Fibroblast of upper back skin (primary cell): Measurements from ENCODE around the gene MOB1B.

Source experiments
- DNase-seq: peaks from one replicate; pipeline ENCODE4 v3.0.0-alpha.2; 2013

MOB1B gene

DNA sequence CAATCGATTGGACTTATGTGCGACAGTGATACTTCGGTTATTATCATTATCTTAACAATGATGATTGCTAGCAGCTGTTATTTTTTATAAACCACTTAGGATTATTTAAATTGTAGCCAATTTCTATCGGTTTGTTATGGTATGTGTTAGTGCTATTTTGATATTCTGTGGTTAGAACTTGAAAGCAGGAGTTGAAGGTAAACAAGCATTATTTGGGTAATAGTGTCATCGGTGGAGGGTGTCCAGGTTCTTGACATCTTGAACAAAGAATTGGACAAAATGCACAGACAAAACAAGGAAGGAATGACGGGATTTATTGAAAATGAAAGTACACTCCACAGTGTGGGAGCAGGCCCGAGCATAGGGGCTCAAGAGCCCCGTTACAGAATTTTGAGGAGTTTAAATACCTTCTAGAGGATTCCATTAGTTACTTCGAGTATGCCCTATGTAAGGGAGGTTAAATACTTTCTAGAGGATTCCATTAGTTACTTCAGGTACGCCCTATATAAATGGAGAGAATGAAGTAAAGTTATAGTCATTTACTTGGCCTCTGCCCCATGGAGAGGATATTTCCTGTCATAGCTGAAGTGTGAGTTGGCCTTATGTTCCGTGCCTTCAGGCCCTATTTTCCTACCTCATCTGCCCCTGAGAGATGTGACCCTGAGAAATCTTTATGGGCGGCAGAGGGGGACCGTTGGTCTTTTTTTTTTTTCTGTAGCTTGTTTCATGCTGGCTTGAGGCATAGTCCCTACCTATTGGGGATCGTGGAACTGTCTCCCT, 13.1 kb downstream of the MOB1B start:
- DNase-seq = no peak

DNA sequence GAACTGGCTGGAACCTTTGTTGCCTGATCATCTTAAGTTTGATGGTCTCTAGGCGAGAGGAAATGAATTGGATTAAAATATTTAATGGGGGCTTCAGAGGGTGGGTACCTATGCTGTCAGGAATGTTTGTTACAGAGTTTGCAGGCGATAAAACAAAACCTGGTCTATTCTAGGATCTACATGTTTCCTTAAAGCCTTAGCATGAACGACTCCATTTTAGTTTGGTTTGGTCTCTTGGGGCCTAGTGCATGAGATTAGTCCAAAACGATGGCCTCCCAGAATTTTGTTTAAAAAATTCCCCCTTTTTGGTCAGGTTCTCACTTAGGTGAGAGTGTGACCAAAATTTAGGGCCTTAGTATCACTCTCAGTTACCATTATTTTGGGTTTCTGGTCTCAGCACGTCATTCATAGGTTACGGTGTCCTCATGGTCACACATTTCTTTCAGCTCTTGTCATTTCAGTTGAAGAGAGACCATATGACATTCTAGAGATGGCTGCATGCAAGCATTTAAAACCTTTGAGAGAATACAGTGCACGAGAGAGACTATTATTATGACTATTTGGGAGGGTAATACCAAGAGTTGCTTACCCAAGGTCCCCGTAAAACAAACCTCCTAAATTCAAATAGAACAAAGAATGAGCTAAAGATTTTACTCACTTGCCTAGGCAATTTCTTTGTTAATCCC, 13.8 kb downstream of the MOB1B start:
- no peak for DNase-seq

DNA sequence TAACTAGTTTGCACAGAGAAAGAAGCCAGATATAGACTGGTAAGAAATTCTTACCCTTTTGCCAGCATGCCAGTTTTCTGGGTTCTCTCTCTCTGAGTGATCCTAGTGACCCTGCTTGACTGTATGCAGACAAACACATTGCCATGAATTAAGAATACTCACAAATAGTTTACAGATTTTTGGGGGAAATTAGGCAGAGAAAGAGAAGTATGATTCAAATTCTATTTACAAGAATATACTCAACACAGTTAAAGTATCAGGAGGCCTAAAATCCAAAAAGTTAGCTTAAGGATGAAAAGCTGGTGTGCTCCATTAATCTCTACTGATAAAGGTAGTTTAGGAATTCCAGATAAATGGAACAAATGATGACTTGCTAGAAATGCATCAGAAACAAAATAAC, 18.4 kb downstream of the MOB1B start:
- no peak for DNase-seq

DNA sequence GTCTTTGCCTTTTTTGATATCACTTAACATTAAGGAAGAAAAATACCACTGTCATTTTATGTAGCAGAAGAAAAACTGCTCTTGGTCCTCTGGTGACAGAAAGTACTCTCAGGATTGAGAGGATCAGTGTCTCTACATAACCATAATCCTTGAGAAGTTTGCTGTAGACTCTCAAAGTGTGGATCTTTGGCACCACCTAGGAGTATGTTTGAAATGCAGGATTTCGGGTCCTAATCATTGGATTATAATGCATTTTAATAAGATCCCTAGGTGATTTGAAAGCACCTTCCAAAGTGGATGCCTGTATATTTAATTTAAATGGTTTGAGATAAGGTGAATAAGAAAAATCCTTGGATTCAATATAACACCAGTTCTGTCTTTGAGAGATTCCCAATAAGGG, 23.2 kb downstream of the MOB1B start:
- DNase-seq = no peak

DNA sequence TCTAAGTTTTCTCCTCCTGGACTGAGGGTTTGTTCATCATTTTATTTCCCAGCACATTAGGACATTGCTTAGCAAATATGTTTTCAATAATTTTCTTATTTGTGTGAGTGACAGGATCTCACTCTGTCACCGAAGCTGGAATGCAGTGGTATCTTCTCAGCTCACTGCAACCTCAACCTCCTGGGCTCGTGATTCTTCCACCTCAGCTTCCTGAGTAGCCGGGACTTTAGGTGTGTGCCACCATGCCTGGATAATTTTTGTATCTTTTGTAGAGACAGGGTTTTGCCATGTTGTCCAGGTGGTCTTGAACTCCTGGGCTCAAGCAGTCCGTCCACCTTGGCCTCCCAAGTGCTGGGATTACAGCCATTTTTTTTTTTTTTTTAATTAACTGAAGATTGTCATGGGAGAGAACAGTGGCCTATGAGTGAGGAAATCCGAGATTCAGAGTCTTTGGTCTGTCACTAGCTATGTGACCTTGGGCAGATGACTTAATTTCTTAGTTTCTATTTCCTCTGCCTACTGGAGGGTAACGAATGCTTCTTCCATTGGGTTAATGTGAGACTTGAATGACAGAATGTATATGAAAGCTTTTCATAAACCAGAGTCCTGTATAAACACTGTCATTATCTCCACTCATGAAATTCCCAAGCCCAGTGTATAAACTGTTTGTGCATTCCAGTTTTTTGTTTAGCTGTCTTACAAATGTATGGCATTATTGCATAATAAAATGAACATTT, 23.9 kb downstream of the MOB1B start:
- DNase-seq = no peak

DNA sequence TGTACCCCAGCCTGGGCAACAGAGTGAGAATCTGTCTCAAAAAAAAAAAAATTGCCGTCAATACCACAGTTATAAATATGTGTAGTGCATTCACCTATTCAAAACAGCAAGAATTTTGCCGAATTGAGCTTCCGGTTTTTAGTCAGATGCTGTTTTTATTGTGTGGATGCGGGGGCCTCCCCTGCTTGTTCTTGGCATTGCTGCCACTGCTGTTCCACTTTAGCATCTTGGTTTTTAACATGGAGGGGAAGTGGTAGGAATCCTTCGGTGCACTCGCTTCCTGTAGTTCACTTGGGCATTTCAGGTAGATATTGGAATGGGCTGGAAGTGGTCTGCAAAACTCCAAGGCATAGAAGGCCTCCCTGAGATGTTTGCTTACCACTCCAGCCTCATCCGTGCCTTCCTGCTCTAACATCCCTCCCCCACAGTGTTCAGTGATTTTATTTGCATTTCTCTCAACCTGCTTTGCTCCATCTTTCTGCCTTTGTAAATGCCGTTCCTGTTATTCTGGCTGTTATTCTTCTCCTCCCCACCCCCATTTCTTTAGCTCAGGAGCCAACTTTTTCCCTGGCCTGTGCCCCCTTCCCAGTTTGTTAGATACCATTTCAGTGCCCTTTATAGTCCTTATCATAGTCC, 25.5 kb downstream of the MOB1B start:
- no peak for DNase-seq

DNA sequence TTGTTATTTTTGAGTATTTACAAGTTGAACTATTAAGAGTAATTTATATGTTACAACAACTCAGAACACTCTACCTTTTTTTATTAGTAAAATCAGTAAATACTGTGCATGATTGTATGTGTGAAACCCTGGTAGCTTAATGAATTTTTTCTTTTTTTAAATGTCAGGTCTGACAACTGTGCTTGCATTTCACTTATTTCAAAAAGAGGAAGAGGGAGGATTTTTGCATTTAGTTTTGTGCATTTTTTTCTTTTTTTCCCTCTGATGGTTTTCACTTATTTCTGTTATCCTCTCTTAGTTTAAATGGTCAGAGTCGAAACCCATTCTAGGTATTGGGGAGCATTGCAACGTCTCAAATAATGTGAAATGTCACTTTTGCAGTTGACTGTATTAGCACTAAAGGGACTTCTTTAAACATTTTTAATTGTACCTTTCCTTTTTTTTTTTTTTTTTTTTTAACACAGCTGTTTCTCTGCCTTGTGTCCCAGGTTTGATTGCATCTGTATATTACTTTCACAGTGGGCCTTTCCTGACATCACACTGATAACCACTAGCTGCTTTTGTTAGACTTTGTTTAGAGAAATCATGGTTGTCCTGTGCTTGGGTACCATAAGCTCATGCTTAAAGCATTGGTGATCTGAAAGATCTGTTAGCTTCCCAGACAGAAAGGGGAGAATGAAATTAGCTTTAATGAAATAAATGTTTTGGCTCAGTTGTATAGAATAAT, 28.5 kb downstream of the MOB1B start:
- no peak for DNase-seq

DNA sequence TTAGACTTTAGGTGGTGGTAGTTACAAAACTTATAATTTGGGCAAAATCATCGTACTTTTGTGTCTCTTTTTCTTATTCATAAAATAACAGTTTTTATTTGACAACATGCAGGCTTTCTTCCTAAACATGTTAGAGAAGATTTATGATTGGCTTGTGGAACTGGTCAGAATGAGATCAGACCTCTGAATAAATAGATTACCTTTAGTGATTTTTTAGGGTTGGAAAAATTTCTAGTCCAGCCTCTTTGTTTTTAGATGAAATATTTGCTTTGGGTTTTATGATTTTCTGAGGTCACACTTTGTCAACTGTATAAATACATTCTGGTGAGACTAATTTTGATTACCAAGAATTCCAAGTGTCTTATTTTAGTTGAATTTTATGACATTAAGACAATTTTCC, 29.2 kb downstream of the MOB1B start:
- no peak for DNase-seq

DNA sequence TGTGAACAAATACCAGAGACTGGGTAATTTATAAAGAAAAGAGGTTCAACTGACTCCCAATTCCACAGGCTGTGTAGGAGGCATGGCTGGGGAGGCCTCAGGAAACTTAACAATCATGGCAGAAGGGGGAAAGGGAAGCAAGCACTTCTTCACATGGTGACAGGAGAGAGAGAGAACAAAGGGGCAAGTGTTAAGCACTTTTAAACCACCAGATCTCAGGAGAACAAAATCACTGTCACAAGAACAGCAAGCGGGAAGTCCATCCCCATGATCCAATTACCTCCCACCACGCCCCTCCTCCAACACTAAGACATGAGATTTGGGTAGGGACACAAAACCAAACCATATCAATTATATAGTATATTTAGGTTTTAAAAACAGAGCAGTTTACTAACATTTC, 30.8 kb downstream of the MOB1B start:
- DNase-seq = no peak

DNA sequence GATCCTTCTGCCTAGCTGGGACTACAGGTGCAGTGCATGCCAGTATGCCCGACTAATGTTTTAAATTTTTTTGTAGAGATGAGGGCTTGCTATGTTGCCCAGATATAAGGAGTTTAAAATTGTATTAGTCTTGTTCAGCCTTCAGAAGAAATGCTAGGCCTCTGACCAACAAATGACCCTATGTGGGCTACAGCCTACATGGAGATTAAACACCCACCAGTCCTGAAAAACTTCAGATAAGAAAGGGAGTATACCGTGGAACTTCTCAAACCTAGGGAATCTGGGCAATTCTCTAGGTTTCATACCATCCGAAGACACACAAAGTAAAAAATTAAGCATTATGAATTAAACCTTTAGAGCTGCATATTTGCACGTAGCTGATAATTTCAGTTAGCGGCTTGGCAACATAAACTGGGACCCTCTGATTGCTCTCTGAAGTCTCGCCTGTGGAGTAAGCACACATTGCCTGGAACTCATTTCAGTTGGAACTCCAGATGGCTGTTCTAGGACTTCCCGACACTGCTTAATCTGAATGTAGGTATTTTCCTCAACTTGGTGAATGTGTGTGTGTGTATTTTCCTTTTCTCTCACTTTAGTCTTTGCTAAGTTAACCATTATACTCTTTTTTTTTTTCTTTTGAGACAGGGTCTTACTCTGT, 33.0 kb downstream of the MOB1B start:
- no peak for DNase-seq

DNA sequence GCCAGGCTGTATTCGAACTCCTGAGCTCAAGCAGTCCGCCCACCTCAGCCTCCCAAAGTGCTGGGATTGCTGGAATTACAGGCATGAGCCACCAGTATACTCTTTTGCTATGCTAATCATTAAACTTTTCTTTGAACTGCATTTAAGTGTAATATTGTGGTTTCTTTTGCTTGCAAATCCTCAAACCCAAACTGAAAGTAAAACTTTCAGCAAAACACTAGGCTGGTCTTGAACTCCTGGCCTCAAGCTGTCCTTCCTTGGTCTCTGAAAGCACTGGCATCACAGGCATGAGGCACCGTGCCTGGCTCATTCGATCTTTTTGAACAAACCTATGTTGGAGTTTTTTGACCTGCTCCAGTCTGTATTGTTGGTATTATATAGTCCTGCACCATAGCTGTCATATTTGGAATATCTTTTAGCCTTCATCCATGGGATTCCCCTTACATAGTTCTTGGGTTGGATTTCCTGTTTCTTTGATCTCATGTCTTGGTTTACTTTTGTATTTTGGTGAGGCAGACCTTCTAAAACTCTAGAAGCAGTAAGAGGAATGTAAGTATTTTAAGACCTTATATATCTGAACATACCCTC, 34.1 kb downstream of the MOB1B start:
- peak; percentile 45 for DNase-seq

DNA sequence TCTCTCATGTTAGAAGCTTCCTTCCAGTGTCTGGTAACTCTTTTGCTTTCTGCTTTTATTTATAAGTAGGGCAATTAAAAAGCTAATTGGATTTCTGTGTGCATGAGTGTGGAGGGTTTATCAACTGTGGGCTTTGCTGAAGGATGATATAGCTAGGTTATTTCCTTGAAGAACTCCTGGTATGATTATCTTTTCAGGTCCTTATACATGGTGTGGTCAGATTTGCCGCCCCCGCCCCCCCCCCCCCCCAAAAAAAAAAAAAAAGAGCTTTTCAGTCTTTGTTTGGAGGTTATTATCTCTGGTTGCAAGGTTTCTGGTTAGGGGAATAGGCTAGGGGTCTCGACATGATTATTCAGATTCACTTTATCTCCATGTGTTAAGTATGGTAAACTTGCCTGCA, 35.9 kb downstream of the MOB1B start:
- DNase-seq = no peak

DNA sequence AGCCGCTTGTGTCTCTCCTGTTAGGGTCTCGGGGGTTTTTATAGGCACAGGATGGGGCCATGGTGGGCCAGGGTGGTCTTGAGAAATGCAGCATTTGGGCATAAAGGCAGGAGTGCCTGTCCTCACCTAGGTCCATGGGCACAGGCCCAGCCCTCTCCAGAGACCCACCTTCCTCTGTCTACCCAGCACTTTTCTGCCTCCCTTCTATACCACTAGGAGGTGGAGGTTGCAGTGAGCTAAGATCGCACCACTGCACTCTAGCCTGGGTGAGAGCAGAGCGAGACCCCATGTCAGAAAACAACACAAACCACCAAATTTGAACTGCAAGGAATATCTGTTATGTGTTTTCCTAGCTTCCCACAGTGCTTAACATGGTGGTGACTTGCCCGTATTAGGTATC, 38.0 kb downstream of the MOB1B start:
- no peak for DNase-seq

DNA sequence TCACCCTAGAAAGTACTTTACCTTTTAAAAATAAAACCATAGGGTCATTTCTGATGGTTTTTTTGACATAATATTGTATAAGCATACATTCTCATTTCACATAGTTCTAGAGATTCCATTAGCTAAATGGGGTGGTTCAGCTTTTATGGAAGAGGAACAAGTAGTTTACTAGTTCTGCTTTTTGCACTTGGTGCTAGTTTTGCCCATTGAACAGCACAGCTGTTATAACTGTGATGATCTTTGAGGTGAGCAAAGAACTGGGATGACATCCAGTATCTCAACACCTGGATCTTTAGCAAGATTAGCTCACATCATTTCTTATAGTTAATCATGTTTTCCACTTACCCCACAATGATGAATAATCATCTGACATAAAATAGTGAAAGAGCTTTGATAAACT, 40.9 kb downstream of the MOB1B start:
- no peak for DNase-seq

DNA sequence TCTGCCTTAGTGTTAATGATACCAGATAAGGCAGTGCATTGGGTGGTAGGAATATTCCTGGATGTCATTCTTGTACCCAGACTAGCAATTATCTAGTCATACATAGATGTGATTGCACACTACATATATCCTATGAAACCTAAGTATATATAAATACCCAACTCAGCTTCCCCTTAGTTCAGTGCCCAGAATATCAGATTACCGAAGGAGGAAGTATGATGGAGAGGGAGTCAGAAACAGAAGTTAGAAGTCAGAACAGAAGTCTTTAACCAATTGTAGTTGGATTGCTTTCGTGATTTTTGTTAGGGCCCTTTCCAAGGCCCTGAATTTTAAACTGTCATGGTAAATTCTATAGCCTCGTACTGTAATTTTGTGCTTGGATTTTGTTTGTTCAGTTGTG, 42.9 kb downstream of the MOB1B start:
- DNase-seq = no peak

DNA sequence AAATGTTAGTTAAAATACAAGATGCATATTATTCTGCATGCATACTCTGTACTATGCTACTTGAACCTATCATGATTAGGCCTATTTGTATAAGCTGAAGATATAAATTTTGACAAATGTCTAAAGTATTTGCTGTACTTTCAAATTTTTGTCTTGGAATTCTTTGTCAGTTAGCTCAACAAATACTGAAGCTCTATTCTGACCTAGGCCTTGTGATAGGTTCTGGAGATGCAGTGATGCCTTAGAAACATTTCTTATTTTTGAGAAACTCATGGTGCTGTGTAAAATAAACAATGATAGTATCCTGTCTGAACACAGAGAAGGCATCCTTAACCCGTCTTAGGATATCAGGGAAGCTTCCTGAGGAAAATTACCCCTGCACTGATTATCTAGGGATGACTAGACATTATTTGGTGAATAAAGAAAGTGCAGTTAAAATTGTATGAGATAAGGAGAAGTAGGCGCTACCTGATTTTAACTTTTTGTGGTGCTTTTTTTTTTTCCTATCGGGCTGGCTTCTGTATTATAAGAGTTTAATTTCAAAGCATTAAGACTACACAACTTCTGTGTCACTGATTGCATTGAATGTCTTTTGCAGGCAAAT, 43.4 kb downstream of the MOB1B start:
- peak; percentile 29 for DNase-seq

DNA sequence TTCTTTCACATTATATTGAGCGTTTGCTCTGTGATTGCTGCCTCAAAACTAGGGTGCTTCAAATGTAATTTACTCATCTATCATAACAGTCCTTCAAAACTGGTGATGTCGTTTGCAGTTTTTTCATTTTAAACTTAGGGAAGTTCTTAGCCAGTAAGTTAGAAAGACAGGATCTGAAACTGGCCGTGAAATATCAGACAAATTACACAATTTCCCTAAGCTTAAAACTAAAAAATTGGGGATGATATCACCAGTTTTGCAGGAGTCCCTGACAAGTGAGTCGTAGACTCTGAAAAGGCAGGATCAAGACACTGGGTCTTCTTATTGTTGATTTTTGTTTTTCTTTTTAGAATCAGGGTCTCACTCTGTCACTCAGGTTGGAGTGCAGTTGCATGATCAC, 44.8 kb downstream of the MOB1B start:
- no peak for DNase-seq

DNA sequence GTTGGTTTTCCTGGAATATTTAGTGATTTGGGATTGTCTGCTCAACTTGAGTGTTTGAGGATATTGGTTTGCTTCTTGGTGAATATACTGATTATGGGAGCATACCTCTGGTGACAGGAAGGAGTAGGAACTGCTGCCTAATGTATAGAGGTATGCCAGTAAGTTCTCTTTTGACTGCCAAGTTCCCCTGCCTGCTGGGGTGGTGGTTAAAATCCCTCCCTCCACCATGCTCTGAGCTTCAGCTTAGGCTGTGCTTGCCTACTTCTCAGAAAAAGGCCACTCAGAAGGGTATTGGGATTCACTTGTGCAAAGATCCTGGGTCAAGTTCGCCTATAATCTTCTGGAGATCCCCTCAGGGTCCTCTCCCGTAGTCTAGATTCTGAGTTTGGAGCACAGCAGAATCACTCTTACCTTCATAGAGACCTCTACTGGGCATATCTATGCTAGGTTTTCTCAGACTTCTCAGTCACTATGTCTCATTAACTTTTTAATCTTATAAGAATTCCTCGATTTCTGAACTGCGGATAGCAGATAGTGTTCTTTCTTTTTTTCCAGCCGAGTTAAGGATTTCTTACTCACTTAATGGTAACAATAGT, 46.6 kb downstream of the MOB1B start:
- DNase-seq = no peak

DNA sequence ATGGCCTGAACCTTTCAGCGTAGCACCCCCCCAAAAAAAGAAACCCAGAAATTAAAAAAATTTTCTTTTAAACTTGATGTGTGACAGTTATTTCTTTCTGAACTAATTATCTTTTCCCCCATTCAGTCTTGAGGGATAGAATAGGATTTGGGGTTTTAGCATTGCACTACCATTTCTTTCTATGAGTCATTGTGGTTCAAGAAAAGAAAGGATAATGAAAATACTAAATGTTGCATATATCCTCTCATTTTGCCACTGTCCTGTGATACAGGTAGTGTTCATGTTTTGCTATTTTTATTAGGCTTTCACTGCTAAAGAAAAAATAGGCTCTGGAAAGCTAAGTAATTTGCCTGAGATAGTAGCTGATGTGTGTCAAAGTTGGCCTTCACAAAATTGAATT, 51.9 kb downstream of the MOB1B start:
- peak; percentile 14 for DNase-seq

DNA sequence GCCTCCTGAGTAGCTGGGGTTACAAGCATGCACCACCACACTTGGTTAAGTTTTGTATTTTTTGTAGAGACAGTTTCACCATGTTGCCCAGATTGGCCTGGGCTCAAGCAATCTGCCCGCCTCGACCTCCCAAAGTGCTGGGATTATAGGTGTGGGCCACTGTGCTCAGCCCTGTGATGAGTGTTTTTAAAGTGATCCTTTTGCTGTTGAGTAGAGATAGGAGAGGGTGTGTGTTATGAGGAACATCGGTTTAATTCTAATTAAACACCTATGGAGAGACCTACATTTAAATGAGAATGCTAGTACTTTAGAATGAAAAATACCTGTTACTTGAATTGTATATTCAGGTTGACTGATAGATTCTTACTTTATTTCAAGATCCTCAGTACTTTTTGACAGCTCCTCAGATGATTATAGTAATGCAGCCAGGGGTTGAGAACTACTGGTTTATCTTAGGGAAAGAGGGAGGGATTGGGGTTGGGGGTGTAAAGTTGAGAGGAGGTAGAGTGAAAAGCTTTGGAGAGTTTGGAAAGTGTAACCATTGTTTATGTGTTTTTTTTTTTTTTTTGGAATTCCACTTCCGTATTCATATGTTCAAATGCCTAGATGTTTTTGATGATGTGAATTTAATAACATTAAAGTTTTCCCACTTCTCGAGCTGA, 54.5 kb downstream of the MOB1B start:
- no peak for DNase-seq
